Measurements from ENCODE around the gene CCDC159.

The CCDC159 gene

DNA sequence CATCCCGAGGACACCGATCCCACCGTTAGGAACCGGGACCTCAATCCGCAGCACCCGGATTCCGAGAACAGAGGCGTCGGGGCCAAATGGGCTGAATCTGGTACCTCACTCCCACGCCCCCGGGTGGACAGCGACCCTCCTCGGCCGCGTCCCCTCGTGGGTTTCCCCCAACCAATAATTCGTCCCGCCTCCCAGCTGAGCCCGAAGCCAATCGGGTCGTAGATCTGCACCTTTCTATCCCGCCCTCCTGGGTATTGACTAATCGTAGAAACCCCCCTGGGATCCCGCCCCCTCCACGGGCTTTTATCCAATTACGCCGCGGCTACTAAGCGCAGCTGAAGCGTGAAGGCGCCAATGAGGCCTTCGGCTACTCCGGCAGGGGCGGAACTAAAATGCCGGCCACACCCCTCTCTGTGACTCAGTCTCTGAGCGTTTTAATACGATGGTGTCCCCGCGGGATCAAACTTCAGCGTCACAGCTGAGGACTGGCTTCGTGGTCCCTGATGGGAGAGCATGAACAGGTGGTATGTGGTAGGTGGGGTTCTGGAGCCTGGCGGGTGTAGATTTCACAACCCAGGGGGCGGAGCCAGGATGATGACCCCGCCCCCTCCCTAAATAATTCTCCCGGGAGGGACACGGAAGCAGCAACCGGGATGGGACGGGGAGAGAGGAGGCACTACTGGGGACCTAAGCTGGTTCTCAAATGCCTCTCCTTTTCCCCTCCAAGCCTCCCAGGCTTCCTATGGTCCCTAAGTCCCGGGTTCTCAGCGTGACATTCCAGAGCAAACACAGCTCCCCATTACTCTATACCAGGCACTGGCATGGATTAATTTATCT lies at the start of gene CCDC159, which contains the start of gene TMEM205 (continued):
- TF ChIP-seq ZNF654 (tag by site-specific recombination; IDR thresholded peaks at IDR 0.05; ENCODE audit: low read depth), result no peak
- no peak for TF ChIP-seq ZNF112 (tag by site-specific recombination; IDR thresholded peaks at IDR 0.05)
- no peak for TF ChIP-seq ZNF677 (tag by site-specific recombination; IDR thresholded peaks at IDR 0.05)
- TF ChIP-seq, protein P1, sequence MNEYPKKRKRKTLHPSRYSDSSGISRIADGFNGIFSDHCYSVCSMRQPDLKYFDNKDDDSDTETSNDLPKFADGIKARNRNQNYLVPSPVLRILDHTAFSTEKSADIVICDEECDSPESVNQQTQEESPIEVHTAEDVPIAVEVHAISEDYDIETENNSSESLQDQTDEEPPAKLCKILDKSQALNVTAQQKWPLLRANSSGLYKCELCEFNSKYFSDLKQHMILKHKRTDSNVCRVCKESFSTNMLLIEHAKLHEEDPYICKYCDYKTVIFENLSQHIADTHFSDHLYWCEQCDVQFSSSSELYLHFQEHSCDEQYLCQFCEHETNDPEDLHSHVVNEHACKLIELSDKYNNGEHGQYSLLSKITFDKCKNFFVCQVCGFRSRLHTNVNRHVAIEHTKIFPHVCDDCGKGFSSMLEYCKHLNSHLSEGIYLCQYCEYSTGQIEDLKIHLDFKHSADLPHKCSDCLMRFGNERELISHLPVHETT (tag by site-specific recombination; IDR thresholded peaks at IDR 0.05), result peak; percentile 20; the same call in 1 of the 2 replicates
- no peak for TF ChIP-seq ZNF792 (tag by site-specific recombination; IDR thresholded peaks at IDR 0.05)
- no peak for TF ChIP-seq ZNF416 (tag by site-specific recombination; IDR thresholded peaks at IDR 0.05)
- TF ChIP-seq ZNF16 (tag by site-specific recombination; IDR thresholded peaks at IDR 0.05; ENCODE audit: low read depth), result no peak
- no peak for TF ChIP-seq GFI1B (tag by site-specific recombination; IDR thresholded peaks at IDR 0.05)
- TF ChIP-seq ZBTB21 (tag by site-specific recombination; IDR thresholded peaks at IDR 0.05), result peak; percentile 60; the same call in 1 of the 2 replicates
- TF ChIP-seq, protein P2, sequence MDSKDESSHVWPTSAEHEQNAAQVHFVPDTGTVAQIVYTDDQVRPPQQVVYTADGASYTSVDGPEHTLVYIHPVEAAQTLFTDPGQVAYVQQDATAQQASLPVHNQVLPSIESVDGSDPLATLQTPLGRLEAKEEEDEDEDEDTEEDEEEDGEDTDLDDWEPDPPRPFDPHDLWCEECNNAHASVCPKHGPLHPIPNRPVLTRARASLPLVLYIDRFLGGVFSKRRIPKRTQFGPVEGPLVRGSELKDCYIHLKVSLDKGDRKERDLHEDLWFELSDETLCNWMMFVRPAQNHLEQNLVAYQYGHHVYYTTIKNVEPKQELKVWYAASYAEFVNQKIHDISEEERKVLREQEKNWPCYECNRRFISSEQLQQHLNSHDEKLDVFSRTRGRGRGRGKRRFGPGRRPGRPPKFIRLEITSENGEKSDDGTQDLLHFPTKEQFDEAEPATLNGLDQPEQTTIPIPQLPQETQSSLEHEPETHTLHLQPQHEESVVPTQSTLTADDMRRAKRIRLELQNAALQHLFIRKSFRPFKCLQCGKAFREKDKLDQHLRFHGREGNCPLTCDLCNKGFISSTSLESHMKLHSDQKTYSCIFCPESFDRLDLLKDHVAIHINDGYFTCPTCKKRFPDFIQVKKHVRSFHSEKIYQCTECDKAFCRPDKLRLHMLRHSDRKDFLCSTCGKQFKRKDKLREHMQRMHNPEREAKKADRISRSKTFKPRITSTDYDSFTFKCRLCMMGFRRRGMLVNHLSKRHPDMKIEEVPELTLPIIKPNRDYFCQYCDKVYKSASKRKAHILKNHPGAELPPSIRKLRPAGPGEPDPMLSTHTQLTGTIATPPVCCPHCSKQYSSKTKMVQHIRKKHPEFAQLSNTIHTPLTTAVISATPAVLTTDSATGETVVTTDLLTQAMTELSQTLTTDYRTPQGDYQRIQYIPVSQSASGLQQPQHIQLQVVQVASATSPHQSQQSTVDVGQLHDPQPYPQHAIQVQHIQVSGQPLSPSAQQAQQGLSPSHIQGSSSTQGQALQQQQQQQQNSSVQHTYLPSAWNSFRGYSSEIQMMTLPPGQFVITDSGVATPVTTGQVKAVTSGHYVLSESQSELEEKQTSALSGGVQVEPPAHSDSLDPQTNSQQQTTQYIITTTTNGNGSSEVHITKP (tag by site-specific recombination; IDR thresholded peaks at IDR 0.05), result peak; percentile 65
- TF ChIP-seq KLF9 (tag by site-specific recombination; IDR thresholded peaks at IDR 0.05; ENCODE audit: low read depth), result peak; percentile 94
- TF ChIP-seq, protein P3, sequence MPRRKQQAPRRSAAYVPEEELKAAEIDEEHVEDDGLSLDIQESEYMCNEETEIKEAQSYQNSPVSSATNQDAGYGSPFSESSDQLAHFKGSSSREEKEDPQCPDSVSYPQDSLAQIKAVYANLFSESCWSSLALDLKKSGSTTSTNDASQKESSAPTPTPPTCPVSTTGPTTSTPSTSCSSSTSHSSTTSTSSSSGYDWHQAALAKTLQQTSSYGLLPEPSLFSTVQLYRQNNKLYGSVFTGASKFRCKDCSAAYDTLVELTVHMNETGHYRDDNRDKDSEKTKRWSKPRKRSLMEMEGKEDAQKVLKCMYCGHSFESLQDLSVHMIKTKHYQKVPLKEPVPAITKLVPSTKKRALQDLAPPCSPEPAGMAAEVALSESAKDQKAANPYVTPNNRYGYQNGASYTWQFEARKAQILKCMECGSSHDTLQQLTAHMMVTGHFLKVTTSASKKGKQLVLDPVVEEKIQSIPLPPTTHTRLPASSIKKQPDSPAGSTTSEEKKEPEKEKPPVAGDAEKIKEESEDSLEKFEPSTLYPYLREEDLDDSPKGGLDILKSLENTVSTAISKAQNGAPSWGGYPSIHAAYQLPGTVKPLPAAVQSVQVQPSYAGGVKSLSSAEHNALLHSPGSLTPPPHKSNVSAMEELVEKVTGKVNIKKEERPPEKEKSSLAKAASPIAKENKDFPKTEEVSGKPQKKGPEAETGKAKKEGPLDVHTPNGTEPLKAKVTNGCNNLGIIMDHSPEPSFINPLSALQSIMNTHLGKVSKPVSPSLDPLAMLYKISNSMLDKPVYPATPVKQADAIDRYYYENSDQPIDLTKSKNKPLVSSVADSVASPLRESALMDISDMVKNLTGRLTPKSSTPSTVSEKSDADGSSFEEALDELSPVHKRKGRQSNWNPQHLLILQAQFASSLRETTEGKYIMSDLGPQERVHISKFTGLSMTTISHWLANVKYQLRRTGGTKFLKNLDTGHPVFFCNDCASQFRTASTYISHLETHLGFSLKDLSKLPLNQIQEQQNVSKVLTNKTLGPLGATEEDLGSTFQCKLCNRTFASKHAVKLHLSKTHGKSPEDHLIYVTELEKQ (tag by site-specific recombination; IDR thresholded peaks at IDR 0.05; ENCODE audit: borderline replicate concordance), result no peak
- no peak for TF ChIP-seq ZNF548 (tag by site-specific recombination; IDR thresholded peaks at IDR 0.05)
- no peak for TF ChIP-seq ZNF133 (tag by site-specific recombination; IDR thresholded peaks at IDR 0.05)
- peak; percentile 95 for TF ChIP-seq ZBTB48 (tag by site-specific recombination; IDR thresholded peaks at IDR 0.05)
- no peak for TF ChIP-seq MEIS1 (CRISPR knock-in tag; IDR thresholded peaks at IDR 0.05; ENCODE audit: borderline replicate concordance)
- no peak for TF ChIP-seq ZNF354C (tag by site-specific recombination; IDR thresholded peaks at IDR 0.05; ENCODE audit: borderline replicate concordance, low read depth)
- peak; percentile 52 for TF ChIP-seq KLF1 (tag by site-specific recombination; IDR thresholded peaks at IDR 0.05)
- TF ChIP-seq MZF1 (tag by site-specific recombination; IDR thresholded peaks at IDR 0.05; ENCODE audit: borderline replicate concordance), result no peak
- TF ChIP-seq ZNF274 (IDR thresholded peaks at IDR 0.05; ENCODE audit: low read length), result no peak
- no peak for TF ChIP-seq ZNF274 (tag by site-specific recombination; IDR thresholded peaks at IDR 0.05; ENCODE audit: borderline replicate concordance)
- TF ChIP-seq ZBTB17 (tag by site-specific recombination; IDR thresholded peaks at IDR 0.05), result peak; percentile 45; the same call in 1 of the 2 replicates
- TF ChIP-seq, protein P4, sequence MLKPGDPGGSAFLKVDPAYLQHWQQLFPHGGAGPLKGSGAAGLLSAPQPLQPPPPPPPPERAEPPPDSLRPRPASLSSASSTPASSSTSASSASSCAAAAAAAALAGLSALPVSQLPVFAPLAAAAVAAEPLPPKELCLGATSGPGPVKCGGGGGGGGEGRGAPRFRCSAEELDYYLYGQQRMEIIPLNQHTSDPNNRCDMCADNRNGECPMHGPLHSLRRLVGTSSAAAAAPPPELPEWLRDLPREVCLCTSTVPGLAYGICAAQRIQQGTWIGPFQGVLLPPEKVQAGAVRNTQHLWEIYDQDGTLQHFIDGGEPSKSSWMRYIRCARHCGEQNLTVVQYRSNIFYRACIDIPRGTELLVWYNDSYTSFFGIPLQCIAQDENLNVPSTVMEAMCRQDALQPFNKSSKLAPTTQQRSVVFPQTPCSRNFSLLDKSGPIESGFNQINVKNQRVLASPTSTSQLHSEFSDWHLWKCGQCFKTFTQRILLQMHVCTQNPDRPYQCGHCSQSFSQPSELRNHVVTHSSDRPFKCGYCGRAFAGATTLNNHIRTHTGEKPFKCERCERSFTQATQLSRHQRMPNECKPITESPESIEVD (tag by site-specific recombination; IDR thresholded peaks at IDR 0.05), result no peak
- TF ChIP-seq, protein P5, sequence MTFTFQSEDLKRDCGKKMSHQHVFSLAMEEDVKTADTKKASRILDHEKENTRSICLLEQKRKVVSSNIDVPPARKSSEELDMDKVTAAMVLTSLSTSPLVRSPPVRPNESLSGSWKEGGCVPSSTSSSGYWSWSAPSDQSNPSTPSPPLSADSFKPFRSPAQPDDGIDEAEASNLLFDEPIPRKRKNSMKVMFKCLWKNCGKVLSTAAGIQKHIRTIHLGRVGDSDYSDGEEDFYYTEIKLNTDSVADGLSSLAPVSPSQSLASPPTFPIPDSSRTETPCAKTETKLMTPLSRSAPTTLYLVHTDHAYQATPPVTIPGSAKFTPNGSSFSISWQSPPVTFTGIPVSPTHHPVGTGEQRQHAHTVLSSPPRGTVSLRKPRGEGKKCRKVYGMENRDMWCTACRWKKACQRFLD (tag by site-specific recombination; IDR thresholded peaks at IDR 0.05), result no peak
- TF ChIP-seq, protein P6, sequence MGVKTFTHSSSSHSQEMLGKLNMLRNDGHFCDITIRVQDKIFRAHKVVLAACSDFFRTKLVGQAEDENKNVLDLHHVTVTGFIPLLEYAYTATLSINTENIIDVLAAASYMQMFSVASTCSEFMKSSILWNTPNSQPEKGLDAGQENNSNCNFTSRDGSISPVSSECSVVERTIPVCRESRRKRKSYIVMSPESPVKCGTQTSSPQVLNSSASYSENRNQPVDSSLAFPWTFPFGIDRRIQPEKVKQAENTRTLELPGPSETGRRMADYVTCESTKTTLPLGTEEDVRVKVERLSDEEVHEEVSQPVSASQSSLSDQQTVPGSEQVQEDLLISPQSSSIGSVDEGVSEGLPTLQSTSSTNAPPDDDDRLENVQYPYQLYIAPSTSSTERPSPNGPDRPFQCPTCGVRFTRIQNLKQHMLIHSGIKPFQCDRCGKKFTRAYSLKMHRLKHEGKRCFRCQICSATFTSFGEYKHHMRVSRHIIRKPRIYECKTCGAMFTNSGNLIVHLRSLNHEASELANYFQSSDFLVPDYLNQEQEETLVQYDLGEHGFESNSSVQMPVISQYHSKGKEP (tag by site-specific recombination; IDR thresholded peaks at IDR 0.05), result no peak
- no peak for TF ChIP-seq ZNF292 (tag by site-specific recombination; IDR thresholded peaks at IDR 0.05; ENCODE audit: borderline replicate concordance, low read depth)
- TF ChIP-seq ZNF48 (tag by site-specific recombination; IDR thresholded peaks at IDR 0.05), result no peak
